HG03432 (cell line): ENCODE data around the gene CCDC39.

ENCODE experiments used
- ATAC-seq: cut with Tn5 transposase; IDR thresholded peaks from one replicate; pipeline ENCODE4 v1.9.1; 2021; ENCODE audit warnings: mild to moderate bottlenecking, moderate library complexity; ENCODE audit not compliant: unreplicated experiment

Gene CCDC39

DNA sequence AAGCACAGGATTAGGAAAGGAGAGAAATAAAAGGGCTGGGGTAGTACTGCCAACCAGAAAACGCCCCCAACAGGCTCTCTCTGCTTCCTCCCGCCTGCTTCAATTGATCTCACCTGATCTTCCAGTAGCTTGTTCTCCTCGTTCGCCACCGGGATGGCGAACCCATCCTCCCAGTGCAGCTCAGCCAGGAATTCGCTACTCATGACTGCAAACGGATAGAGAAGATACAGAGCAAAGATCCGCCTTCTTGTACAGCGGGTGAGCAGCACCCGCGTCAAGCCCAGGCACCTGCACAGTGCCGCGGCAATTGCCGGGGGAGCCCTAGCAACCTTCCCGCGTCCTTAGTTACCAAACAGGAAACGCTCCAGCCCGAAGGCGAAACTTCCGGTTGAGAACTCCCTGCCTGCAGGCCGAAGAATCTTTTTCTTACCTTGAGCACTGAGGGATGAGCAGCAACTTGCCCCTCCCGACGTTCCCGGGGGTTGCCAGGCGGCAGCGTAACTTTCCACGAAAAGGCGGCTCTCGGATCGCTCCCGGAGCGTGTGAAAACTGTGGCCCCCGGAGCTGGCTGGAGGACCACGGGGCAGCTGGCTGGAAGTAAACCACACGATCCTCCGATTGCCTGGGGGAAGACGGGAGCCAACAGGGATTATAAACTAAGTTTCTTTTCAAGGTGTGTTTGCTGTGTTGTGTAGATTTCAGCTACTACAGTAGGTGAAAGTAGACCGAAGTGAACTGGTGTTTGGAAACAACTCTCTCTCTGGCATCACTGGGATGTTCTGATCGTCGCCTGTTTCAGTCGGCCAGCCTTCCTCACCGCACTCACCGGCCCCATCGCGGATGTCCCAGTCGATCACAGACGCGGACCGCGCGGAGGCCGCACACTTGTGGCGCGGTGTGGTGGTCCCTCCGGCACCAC, at the start of gene CCDC39:
Gene CCDC39, minus strand, starts transcription at position 312 of the 919 bp plus-strand sequence. Its CDS starts 109 bp downstream, at position 203.
- ATAC-seq, result peak; percentile 98

DNA sequence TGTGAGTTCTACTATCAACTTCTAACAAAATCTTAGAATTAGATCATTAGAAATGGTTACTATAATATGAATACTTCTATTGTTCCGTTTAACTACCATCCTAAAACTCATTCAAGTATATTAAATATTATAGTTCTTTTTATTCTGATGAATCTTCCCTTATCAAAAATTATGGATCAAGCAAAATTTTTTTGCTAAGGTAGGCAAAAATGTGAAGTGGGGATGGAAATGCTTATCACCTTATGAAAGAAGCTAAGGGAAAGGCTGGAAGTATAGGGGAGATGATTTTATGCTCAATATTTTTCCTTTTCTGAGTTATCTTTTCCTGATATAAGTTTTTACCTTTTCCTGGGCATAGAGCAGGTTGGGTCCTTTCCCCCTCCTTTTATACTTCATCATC, 40.7 kb upstream of the CCDC39 start:
- no peak for ATAC-seq

DNA sequence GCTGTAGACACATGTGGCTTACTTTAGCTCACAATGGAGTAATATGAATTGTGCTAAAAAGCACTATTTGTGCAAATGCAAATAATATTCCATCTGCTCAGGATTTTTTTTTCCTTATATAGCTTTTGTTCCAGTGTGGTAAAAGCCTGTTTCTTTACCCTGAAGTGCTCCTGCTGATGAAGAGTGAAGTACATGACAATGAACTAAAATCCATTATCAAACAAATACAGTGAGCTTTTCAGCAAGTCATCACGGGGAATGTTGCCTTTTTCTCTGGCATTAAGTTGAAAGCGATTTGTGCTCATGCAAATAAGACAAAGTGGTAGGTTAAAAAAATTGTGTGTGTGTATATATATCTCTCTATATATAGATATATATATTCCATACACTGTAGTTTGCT, 28.6 kb upstream of the CCDC39 start:
- no peak for ATAC-seq

DNA sequence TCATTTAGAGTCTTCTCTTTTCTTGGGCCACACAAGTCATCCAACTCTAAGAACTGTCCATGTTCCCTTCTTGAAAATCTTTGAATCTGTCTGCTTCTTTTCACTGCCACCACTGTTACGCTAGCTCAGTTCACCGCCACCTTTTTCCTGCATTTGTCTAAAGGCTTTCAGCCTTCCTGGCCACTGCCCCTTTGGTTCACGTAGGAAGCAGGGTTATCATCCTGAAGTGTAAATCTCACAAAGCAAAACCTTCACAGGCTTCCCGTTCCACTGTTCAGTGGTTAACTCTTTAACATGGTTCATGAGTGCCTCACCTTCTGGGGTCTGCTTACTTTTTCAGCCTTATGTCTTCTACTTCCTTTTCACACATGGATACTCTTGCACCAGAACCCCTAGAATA, 26.3 kb upstream of the CCDC39 start:
- no peak for ATAC-seq

DNA sequence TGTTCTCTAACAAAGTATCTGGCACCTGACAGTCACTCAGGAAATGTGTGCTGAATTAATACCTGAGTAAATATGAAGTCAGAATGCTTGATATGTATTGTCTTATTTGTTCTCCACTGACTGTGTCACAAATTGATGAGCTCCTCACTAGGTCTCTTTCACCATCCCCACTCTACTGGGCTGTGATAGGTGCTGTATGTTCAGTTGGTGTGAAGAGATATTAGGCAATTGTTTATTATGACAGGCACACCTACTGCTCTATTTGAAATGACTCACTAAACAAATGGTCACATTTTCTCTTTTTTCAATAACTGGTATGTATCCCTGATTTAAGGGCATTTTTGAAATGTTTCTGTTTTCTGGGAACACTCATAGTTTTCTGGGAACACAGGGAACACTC, 25.2 kb upstream of the CCDC39 start:
- no peak for ATAC-seq

DNA sequence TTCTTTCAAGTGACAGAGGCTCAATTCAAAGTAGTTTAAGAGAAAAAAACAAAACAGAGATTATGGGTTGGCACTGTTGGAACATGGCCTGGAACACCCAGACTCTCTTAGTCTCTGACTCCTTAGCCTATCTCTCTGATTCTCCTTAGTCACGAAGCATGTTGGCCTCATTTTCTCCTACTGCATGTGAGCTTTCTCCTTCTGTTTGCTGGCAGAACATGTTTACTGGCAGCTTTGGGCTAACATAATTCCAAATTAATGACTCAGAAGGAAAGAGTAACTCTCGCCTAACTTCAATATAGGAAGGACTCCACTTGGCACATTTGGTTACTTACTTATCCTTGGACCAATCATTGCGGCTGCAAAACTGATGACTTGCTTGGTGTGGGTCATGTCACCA, 21.7 kb upstream of the CCDC39 start:
- no peak for ATAC-seq

DNA sequence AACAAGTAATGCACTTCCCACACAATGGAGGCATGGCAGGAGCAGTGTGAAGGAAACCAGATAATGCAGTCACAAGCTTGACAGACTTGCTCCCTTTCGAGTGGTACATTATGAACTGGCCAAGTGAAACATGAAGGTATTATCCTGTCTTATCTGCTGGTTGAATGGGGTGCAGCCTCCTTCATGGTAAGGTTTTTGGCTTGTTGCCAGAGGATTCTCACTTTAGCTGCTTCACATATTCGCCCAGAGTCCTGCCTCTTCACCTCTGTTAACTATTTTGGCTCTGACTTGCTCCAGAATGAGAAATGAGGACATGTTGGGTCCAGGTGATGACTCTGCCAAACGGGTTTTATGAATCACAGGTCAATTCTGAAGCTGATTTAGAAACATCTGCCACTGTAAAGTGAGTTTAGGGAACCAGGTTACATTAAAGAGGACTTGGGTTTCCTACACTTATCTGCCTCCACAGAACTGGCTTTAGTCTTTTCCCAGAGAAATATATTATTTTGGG, 19.5 kb upstream of the CCDC39 start:
- ATAC-seq, result no peak

DNA sequence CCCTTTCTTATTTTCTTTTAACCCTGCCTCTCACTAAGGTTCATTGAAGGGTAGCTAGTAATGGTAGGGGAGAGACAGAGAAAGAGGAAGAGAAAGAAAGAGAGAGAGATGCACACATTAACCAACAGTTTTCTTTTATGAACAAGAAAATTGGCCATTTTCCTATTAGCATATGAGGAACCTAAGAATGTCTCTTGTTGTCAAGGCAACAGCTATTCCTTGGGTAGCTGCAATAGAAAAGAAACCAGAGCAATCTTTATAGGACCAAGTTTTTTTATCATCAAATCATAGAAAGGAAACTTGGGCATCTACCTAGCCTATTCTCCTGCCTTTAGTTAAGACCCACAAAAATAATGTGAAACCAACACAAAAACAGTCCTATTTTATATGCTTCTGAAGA, 15.0 kb upstream of the CCDC39 start:
- ATAC-seq, result no peak

DNA sequence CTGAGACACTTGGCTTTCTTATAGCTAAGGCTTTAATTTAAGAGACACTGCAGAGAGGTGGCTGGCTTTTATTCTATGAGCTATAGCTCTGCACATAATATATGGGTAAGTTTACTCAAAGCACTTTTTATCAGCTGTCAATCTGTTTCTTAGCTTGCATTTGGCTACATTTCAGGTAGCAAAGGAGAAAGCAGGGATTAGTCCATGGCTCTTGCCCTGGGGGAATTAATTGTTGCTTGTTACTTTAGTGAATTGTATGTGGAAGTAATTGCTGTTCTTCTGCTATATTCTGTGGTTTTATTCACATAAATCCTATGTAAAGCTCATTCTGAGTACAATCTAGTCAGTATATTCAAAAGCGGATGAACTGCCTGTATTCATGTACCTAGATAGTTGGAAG, 14.4 kb upstream of the CCDC39 start:
- ATAC-seq, result no peak

DNA sequence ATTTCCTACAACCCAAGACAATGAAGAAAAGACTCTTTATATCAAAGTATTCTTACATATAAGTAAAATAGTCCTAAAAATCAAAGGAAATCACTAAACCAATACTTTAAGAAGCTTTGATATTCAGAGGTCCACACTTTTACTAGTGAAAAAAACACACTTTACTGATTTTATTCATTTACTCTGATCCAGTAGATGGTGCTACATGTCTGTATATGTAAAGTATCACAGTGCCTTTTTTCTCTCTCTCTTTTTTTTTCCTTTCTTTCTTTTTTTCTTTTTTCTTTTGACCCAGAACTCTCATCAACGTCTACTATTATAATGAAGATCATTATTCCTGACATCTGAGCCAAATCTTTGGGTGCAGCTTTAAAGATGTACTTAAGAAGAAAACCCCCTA, 10.8 kb upstream of the CCDC39 start:
- ATAC-seq, result no peak

DNA sequence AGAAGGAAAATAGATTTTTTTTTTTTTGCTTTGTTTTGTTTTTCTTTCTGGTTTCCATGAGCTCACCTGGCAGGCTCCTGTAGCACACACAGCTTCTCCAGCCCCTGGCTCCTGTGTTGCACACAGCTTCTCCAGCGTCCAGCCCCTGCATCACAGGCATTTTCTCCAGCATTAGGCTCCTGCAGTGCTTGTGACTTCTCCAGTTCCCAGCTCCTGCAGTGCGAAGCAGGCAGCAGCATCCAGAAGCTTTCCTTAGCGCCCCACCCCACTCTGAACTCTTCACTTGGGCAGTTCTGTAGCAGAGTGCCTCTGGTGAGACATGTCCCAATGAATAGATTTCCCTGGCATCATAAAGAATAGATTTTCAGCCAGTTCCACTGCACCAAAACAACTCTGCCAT, 5.5 kb upstream of the CCDC39 start:
- no peak for ATAC-seq

DNA sequence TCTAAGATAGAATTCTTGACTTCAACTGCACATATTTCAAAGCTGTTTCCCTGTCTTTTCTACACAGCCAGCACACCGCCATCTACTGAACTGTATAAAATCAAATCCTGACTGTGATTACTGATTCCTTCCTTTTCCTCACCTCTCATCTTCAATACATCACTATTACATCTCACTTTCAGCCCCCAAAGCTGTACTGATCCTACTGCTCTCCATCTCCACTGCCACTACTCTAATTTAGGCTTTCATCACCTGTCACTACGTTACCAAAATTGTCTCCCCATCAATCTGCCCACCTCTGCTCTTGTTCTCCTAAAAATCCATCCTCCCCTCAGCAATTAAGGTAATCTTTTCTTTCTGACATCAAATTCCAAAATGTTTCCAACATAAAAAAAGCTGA, 4.5 kb upstream of the CCDC39 start:
- ATAC-seq, result no peak

DNA sequence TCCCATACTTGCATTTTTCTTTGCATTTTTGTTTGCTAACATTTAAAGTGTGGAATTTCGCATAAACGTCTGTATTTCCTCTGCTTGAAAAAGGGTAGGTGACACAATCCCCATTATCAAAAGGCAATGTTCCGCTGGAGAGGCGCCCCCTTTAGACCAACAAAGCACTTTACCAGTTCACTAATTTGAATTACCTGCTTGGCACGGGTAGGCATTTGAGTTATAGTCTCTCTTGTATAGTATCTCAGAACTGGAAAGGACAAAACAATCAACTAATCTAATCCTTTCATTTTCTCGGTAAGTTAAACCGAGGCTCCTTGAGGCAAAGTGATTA, 775 bp upstream of the CCDC39 start:
- peak; percentile 50 for ATAC-seq

DNA sequence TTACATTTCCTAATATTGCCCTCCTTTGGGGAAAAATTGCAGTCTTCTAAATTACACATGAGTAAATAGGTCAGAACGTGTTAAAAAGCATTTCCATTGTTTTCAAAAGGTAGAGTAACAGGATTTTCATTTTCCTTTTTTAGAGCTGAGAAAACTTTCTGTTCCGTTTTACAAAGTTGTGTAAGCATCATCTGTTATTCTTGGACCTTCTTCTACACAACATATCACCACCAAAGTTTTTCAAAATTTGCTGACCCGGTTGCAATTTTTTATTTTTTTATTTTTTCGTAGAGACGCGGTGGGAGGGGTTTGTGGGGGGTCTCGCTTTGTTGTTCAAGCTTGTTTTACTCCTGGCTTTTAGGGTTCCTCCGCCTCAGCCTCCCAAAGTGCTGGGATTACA, 1.1 kb downstream of the CCDC39 start:
- ATAC-seq, result no peak

DNA sequence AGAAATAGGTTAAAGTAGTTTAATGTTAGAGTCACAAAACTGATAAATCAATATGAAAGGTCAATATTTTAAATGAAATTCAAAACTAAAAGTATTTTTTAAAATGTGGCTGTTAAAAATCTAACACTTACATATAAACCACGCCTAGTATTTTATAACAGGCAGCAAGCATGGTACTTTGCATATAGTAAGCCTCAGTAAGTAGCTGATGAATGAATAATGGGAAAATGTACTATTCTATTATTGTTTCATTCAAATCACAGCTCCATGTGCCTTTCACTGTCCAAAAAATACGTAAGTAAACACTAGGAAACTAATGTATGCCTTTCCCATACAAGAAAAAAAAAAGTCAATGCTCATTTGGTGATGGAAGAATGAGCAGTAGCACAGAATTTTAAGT, 17.8 kb downstream of the CCDC39 start:
- ATAC-seq, result no peak

DNA sequence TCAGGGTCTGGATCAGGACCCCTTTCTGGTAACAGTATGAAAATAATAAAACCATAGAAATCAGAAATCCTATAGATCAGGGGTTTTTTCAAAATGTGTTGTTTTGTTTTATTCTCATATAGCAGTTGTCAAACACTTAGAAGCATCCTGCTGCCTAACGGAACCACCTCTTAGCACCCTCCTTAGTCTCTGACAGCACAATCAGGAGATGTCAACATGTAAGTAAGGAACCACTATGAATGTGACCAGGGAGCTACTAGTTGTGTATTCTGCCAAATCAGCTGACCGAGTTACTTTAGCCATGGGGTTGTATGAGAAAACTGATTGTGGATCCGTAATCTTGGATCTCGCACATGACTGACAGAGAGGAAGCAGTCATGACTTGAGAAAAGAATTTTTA, 22.2 kb downstream of the CCDC39 start:
- no peak for ATAC-seq

DNA sequence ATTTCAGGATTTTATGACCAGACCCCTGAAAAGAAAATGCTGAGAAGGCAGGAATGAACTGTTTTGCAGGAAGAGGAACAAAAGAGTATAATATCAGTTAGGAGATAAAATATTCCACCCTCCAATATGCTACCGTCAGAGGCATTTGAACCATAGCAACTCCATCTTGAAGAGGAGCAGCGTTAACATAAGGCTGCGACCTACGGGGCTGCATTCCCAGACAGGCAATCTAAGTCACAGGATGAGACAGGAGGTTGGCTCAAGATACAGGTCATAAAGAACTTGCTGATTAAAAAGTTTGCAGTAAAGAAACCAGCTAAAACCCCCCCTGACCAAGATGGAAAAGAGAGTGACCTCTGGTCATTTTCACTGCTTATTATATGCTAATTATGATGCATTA, 22.9 kb downstream of the CCDC39 start:
- ATAC-seq, result no peak

DNA sequence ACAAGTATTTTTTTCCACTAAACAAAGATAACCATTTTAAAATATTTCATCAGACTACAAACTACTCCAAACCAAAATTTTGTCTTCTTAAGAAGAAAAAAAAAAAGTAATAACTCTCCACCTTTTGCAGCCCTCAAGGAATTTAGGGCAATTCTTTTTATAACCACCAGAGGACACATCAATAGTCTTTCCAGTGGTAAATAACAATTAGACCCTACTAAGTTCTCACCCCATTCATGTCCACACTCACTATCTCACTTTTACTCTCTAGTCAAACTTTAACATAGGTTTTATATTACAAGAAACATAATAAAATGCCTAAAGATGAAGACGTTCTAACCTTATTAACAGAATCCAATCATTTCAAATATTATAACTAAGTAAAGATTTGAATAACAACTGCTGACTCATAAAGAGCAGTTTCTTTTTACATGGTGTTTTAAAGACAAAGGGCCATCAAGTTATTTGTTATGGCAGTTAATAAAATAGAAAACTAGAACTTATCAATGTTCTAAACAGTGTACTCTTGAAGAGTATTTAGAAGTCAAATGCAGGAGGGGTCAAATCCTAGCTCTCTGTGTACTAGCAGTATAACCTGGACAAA, 33.0 kb downstream of the CCDC39 start:
- ATAC-seq, result peak; percentile 74

DNA sequence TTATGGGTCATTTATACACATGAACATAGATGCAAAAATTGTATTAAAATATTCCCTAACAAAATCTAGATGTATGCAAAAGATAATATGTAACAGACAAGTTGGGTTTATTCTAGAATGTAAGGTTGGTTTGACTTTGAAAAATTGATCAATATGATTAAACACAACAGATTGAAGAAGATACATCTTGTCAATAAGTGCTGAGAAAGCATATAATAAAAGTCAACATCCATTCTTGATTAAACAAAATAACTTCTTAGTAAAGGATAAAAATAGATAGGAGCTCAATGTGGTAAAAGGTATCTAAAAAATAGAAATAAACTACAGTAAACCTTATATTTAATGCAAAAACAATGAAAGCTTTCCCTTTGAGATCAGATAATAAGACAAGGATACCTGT, 38.3 kb downstream of the CCDC39 start:
- ATAC-seq, result no peak

DNA sequence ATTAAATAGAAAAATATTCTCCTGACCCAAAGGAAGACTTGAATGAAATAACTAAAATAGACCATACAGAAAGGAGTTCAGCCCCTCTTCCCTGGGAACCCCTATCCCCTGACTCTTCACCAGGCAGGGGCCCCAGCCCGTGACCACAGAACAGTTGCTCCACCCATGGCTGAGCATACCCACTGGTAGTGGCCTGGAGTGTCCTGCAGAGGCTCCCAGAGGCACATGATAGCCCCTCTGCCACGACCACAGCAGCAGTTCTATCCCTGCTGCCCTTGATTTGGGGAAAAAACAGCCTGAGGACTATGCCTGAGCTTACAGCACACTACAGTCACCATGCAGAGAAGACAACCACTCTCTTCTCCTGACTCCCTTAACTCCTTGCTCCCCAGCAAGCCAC, 45.6 kb downstream of the CCDC39 start:
- no peak for ATAC-seq

DNA sequence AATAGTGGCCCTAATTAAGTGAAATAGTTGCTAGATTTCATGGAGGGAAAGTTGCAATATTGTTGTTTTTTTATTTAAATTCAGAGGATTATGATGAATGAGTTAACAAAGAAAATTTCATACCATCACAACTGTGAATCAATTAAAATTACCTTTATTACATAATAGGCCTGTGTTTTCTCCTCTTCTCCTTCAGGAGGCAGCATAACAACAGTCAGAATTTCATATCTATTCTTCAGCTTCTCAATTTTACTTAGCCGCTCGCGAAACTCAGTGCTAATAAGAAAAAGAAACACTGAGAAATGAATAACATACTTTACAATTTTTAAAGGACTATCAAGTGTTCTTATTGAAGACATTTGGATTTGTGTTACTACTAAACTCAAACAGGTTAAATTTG, 48.0 kb downstream of the CCDC39 start:
- ATAC-seq, result no peak

DNA sequence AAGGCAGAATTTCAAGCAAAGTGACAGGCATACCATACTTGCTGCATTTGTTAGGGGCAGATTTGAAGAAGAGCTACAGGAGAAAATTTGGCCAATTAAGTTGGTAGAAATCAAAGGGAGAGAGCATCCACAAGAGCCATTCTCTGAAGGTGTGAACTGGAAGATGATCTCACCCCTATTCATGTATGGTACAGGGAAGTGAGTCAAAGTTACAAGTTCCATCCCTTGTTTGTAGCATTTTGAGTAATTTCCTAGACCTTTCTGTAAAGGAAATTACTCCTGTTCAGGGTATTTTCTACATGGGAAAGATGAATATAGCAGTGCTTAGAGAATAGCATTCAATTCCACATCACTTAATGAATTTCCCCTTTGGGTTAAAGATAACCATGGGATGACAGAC, 48.9 kb downstream of the CCDC39 start:
- ATAC-seq, result no peak
